H1 (cell line): Measurements from ENCODE around the gene MFN1. TPM values are rescaled to one million over a fixed set of nuclear protein-coding genes. Genes with fewer than 3 reads are reported as not detected.

Source experiments
- CTCF ChIA-PET: fragments of 300-600 bp; sonication (Branson Sonifier 250); formaldehyde crosslinking; loops from one replicate; lab custom pipeline; 2021; ENCODE audit not compliant: partially characterized antibody; lab: Charles Lee
- POLR2A ChIA-PET: fragments of 300-600 bp; sonication (Branson Sonifier 250); formaldehyde crosslinking; loops from one replicate; lab custom pipeline; 2021; ENCODE audit warnings: inconsistent platforms; ENCODE audit not compliant: partially characterized antibody; lab: Charles Lee
- DNase-seq, 2 experiments: peaks; one replicate each; pipeline versions ENCODE4 v3.0.0 to v3.0.0-alpha.2; 2010 to 2022; ENCODE audit warnings: low spot score in 2 of 2, low read depth in 1 of 2, mixed read lengths in 1 of 2
- FAIRE-seq: peaks from 2 replicates; lab custom pipeline; 2011; peaks lifted over from hg19 to GRCh38; lab: Jason Lieb, UNC
- H2AFZ ChIP-seq: 2 replicates; pipeline ENCODE4 v1.8.1; 2012; ENCODE audit warnings: low read length, inconsistent platforms
- H2AK5ac ChIP-seq: 2 replicates; pipeline ENCODE4 v1.6.1; 2013; ENCODE audit warnings: low read depth, low read length
- H2BK120ac ChIP-seq: replicated peaks from 2 replicates; pipeline ENCODE3; 2013; ENCODE audit warnings: low read depth, low read length, inconsistent platforms
- H2BK12ac ChIP-seq: 2 replicates; pipeline ENCODE4 v1.6.1; 2013; ENCODE audit warnings: low read depth, low read length
- H2BK15ac ChIP-seq: 2 replicates; pipeline ENCODE4 v1.6.1; 2013; ENCODE audit warnings: low read length
- H2BK20ac ChIP-seq: 2 replicates; pipeline ENCODE4 v1.6.1; 2013; ENCODE audit warnings: low read length
- H2BK5ac ChIP-seq: 2 replicates; pipeline ENCODE4 v1.6.1; 2013; ENCODE audit warnings: low read depth, low read length
- H3K14ac ChIP-seq: 2 replicates; pipeline ENCODE4 v1.6.1; 2013; ENCODE audit warnings: inconsistent platforms; ENCODE audit not compliant: insufficient read length
- H3K18ac ChIP-seq: 2 replicates; pipeline ENCODE4 v1.6.1; 2013; ENCODE audit warnings: low read length; ENCODE audit errors: extremely low read depth
- H3K23ac ChIP-seq: 2 replicates; pipeline ENCODE4 v1.6.1; 2013; ENCODE audit warnings: inconsistent platforms; ENCODE audit not compliant: insufficient read length
- H3K23me2 ChIP-seq: 2 replicates; pipeline ENCODE4 v1.6.1; 2013; ENCODE audit warnings: low read depth, low read length
- H3K27ac ChIP-seq: 2 replicates; pipeline ENCODE4 v1.6.1; 2011; ENCODE audit warnings: low read depth, low read length, inconsistent platforms
- H3K27me3 ChIP-seq, 4 experiments: replicated peaks in 1 of 4; 1 replicate in 1 of 4; 2 replicates in 3 of 4; pipeline versions ENCODE4 v1.6.1 to v1.8.1; 2011 to 2013; ENCODE audit warnings: low read length in 3 of 4, mild to moderate bottlenecking in 3 of 4, inconsistent platforms in 2 of 4, mixed read lengths in 2 of 4, moderate library complexity in 1 of 4; ENCODE audit not compliant: control insufficient read depth in 3 of 4, insufficient read depth in 3 of 4; ENCODE audit errors: extremely low read depth in 1 of 4
- H3K36me3 ChIP-seq, 4 experiments: 2 replicates each; pipeline versions ENCODE4 v1.6.1 to v1.8.1; 2011 to 2013; ENCODE audit warnings: mild to moderate bottlenecking in 4 of 4, low read length in 3 of 4, moderate library complexity in 2 of 4, control low read depth in 1 of 4, inconsistent platforms in 1 of 4; ENCODE audit not compliant: insufficient read depth in 4 of 4, control insufficient read depth in 2 of 4
- H3K4ac ChIP-seq: replicated peaks from 2 replicates; pipeline ENCODE3; 2013; ENCODE audit warnings: low read length, low read depth, mixed read lengths, inconsistent platforms; ENCODE audit not compliant: insufficient read length
- H3K4me1 ChIP-seq, 4 experiments: replicated peaks in 1 of 4; 1 replicate in 1 of 4; 2 replicates in 3 of 4; pipeline versions ENCODE4 v1.6.1 to v1.8.1; 2011 to 2013; ENCODE audit warnings: low read length in 3 of 4, inconsistent platforms in 2 of 4, mixed read lengths in 1 of 4; ENCODE audit not compliant: insufficient read depth in 4 of 4, control insufficient read depth in 3 of 4
- H3K4me2 ChIP-seq, 2 experiments: 2 replicates each; pipeline versions ENCODE4 v1.6.1 to v1.8.1; 2011 to 2013; ENCODE audit warnings: low read depth in 2 of 2, low read length in 2 of 2, control low read depth in 1 of 2, inconsistent platforms in 1 of 2, mild to moderate bottlenecking in 1 of 2; ENCODE audit not compliant: insufficient read depth in 1 of 2
- H3K4me3 ChIP-seq, 4 experiments: fragments of 200-600, 300-600 bp in 1 of 4; sonication (generic), shearing (Covaris generic), sonication (Bioruptor Twin) in 1 of 4; 2 replicates each; pipeline versions ENCODE4 v1.5.1 to v1.8.1; 2011 to 2016; ENCODE audit warnings: low read length in 4 of 4, low read depth in 3 of 4, control low read depth in 2 of 4, inconsistent platforms in 2 of 4, mild to moderate bottlenecking in 2 of 4, mixed read lengths in 1 of 4, moderate library complexity in 1 of 4; ENCODE audit not compliant: insufficient read depth in 2 of 4; ENCODE audit errors: extremely low read depth in 1 of 4
- H3K56ac ChIP-seq: replicated peaks from 2 replicates; pipeline ENCODE3; 2013; ENCODE audit warnings: low read depth, mild to moderate bottlenecking, mixed read lengths, low read length, inconsistent platforms; ENCODE audit not compliant: insufficient read length
- H3K79me1 ChIP-seq: 2 replicates; pipeline ENCODE4 v1.6.1; 2013; ENCODE audit warnings: low read depth, low read length, control low read depth
- H3K79me2 ChIP-seq, 2 experiments: 2 replicates each; pipeline versions ENCODE4 v1.6.1 to v1.8.1; 2012 to 2013; ENCODE audit warnings: low read length in 2 of 2, mild to moderate bottlenecking in 2 of 2, inconsistent platforms in 1 of 2; ENCODE audit not compliant: insufficient read depth in 2 of 2, control insufficient read depth in 1 of 2
- H3K9ac ChIP-seq, 4 experiments: replicated peaks in 1 of 4; 1 replicate in 1 of 4; 2 replicates in 3 of 4; pipeline versions ENCODE4 v1.6.1 to v1.8.1; 2011 to 2013; ENCODE audit warnings: low read depth in 3 of 4, low read length in 3 of 4, control low read depth in 2 of 4, mild to moderate bottlenecking in 2 of 4, moderate library complexity in 2 of 4, inconsistent platforms in 1 of 4; ENCODE audit errors: extremely low read depth in 1 of 4
- H3K9me3 ChIP-seq, 2 experiments: 2 replicates each; pipeline versions ENCODE4 v1.6.1 to v1.8.1; 2012 to 2013; ENCODE audit warnings: mild to moderate bottlenecking in 2 of 2, moderate library complexity in 2 of 2, control low read depth in 1 of 2, inconsistent platforms in 1 of 2, low read depth in 1 of 2, low read length in 1 of 2, mixed read lengths in 1 of 2; ENCODE audit not compliant: insufficient read depth in 2 of 2
- H4K20me1 ChIP-seq, 2 experiments: replicated peaks in 1 of 2; 2 replicates each; pipeline versions ENCODE3 to v1.8.1; 2011 to 2013; ENCODE audit warnings: inconsistent platforms in 2 of 2, low read length in 2 of 2, mild to moderate bottlenecking in 1 of 2; ENCODE audit not compliant: insufficient read depth in 2 of 2, control insufficient read depth in 1 of 2
- H4K5ac ChIP-seq: 2 replicates; pipeline ENCODE4 v1.6.1; 2013; ENCODE audit warnings: low read length, low read depth, mixed read lengths, inconsistent platforms; ENCODE audit not compliant: insufficient read length
- H4K8ac ChIP-seq: 2 replicates; pipeline ENCODE4 v1.8.0; 2013; ENCODE audit warnings: mild to moderate bottlenecking, moderate library complexity, low read length, inconsistent platforms; ENCODE audit not compliant: insufficient read depth; ENCODE audit errors: extremely low read depth
- H4K91ac ChIP-seq: replicated peaks from 2 replicates; pipeline ENCODE3; 2013; ENCODE audit warnings: low read length, mixed read lengths, inconsistent platforms; ENCODE audit not compliant: insufficient read length
- E2F6 ChIP-seq: IDR thresholded peaks from 2 replicates; pipeline ENCODE4 v1.6.1; 2012; ENCODE audit warnings: inconsistent platforms
- MAX ChIP-seq: IDR thresholded peaks from 2 replicates; pipeline ENCODE4 v1.6.1; 2012; ENCODE audit warnings: inconsistent platforms
- POLR2A ChIP-seq, 2 experiments: IDR thresholded peaks; 1 replicate in 1 of 2; 2 replicates in 1 of 2; pipeline ENCODE4 v1.6.1; 2011; ENCODE audit warnings: low read depth in 2 of 2, low read length in 2 of 2, mild to moderate bottlenecking in 2 of 2; ENCODE audit errors: control extremely low read depth in 1 of 2
- TEAD4 ChIP-seq: IDR thresholded peaks from 2 replicates; pipeline ENCODE4 v1.6.1; 2012; ENCODE audit warnings: low read depth, low read length, inconsistent platforms, mixed read lengths
- WGBS, 2 experiments: shearing (Covaris generic) in 1 of 2; methylation state at CpG; one replicate each; pipeline versions ENCODE4 v1.1.6 to v1.1.7; 2013 to 2015; ENCODE audit warnings: low lambda C conversion rate in 2 of 2, mixed read lengths in 2 of 2, inconsistent platforms in 1 of 2, low coverage in 1 of 2, missing lambda C conversion rate in 1 of 2; ENCODE audit not compliant: insufficient replicate concordance in 2 of 2, insufficient coverage in 1 of 2, insufficient read length in 1 of 2; ENCODE audit errors: extremely low coverage in 1 of 2, missing lambda C conversion rate in 1 of 2; 5-methylcytosine and 5-hydroxymethylcytosine counted together
- polyA plus RNA-seq, 7 experiments: library from polyadenylated mRNA; depleted of rRNA in 3 of 7; stranded (reverse) in 5 of 7; unstranded in 2 of 7; fragments of >200 nt in 5 of 7; fragments of 200-250 nt in 2 of 7; gene quantifications; 1 replicate in 5 of 7; 2 replicates in 1 of 7; 4 replicates in 1 of 7; pipeline versions ENCODE4 v1.2.1 to v1.2.3, GENCODE V29; 2011 to 2013; ENCODE audit warnings: missing spikeins in 2 of 7, mixed read lengths in 2 of 7
- total RNA-seq: library from RNA; stranded (reverse); fragmentation: NEBNext Ultra II Directional; extraction: Animal tissue kit (Norgen Biotek cat#: 25700); gene quantifications from 2 replicates; pipeline ENCODE4 v1.2.1, GENCODE V29; 2021

MFN1 gene
- total and polyA plus RNA-seq, 2 of the 8 experiments (the other 6 are each of a cell fraction or from before 2014, with no cell fraction given), result 9.1 to 35.6 TPM

GRCh38 chr3:179402963-179403362 lies 55.5 kb downstream of the MFN1 start:
- H3K4me2 ChIP-seq, result no peak overlapping the region
- H3K4me3 ChIP-seq, result no peak overlapping the region
- H3K36me3 ChIP-seq, result peaks cover 0 to 4% (median 0%) of the 10 kb centered on the region in 4 experiments; a peak in 1 of 8 replicates
- no peak overlapping the region for H2BK15ac ChIP-seq
- DNase-seq (no peak), FAIRE-seq (no peak)
- no peak overlapping the region for H4K5ac ChIP-seq
- no peak overlapping the region for H2AK5ac ChIP-seq
- no peaks in the 10 kb centered on the region for H3K79me2 ChIP-seq
- H2BK12ac ChIP-seq, result no peak overlapping the region; the same call in 1 of the 2 replicates
- no peak overlapping the region for H3K23ac ChIP-seq
- TF ChIP-seq POLR2A (IDR thresholded peaks at IDR 0.05; ENCODE audit: control extremely low read depth in 1 of 2, low read depth in 2 of 2, low read length in 2 of 2) (no peak), E2F6 (peak; percentile 19; the same call in 1 of the 2 replicates), MAX (peak; percentile 19; the same call in 1 of the 2 replicates), TEAD4 (no peak)
- H2BK120ac ChIP-seq, result no peak overlapping the region
- ChIA-PET CTCF (interaction anchor here (0.7 to 1.3 kb wide), 2 partner anchors 19 to 168 kb away, joined by 3 to 5 read pairs; no protein-coding TSS in a partner anchor), POLR2A (interaction anchor here (2.2 kb wide), 1 partner anchor 159 kb away, joined by 8 read pairs; the partner anchor contains the start of gene ACTL6A)
- H2BK5ac ChIP-seq, result no peak overlapping the region
- H3K27ac ChIP-seq, result no peak overlapping the region
- H3K27me3 ChIP-seq, result no peaks in the 10 kb centered on the region
- no peak overlapping the region for H3K18ac ChIP-seq
- 74% methylated on average over 5 of the region's 5 CpGs; no CpG with 5 or more reads in 1 of the 2 experiments for WGBS, 2 experiments
- no peak overlapping the region for H4K8ac ChIP-seq
- no peak overlapping the region for H2AFZ ChIP-seq
- H3K79me1 ChIP-seq, result no peaks in the 10 kb centered on the region
- no peak overlapping the region for H4K91ac ChIP-seq
- H4K20me1 ChIP-seq, result no peaks in the 10 kb centered on the region
- no peak overlapping the region for H2BK20ac ChIP-seq
- no peak overlapping the region for H3K9ac ChIP-seq
- no peak overlapping the region for H3K56ac ChIP-seq
- H3K14ac ChIP-seq, result no peak overlapping the region
- no peaks in the 10 kb centered on the region for H3K9me3 ChIP-seq
- H3K4ac ChIP-seq, result no peak overlapping the region
- peaks cover 0 to 13% (median 4%) of the 10 kb centered on the region in 4 experiments; a peak in 3 of 7 replicates for H3K4me1 ChIP-seq
- no peaks in the 10 kb centered on the region for H3K23me2 ChIP-seq
